ENCODE results near the gene LAYN. TPM values are rescaled to one million over a fixed set of nuclear protein-coding genes. Genes with fewer than 3 reads are reported as not detected.

LAYN gene
- total RNA-seq, 2 donors from 2014 or later = 10.6 to 12.8 TPM

DNA sequence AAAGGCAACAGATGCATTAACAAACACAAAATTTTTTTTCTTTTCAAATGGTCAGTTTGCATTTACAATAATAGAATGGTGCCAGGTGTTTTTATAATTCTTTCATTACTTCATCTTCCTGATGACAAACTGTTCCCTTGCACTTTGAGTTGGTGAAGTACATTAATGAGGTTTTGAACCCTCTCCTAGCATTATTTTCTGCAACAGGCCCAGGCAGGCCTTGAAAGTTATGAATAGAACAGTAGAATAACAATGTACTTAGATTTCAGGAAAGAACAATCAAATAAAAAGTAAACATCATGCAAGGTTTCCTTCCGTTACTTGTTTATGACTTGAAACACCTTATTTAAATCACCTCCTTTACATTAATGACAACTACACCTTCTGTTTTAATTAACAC is 37.9 kb upstream of the LAYN start:
- no peaks in the 10 kb centered on the region for H3K27me3 ChIP-seq (replicated peaks; ENCODE audit: insufficient read depth)
- H3K27ac ChIP-seq = no peak overlapping the region
- TF ChIP-seq, protein P1, sequence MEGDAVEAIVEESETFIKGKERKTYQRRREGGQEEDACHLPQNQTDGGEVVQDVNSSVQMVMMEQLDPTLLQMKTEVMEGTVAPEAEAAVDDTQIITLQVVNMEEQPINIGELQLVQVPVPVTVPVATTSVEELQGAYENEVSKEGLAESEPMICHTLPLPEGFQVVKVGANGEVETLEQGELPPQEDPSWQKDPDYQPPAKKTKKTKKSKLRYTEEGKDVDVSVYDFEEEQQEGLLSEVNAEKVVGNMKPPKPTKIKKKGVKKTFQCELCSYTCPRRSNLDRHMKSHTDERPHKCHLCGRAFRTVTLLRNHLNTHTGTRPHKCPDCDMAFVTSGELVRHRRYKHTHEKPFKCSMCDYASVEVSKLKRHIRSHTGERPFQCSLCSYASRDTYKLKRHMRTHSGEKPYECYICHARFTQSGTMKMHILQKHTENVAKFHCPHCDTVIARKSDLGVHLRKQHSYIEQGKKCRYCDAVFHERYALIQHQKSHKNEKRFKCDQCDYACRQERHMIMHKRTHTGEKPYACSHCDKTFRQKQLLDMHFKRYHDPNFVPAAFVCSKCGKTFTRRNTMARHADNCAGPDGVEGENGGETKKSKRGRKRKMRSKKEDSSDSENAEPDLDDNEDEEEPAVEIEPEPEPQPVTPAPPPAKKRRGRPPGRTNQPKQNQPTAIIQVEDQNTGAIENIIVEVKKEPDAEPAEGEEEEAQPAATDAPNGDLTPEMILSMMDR (IDR thresholded peaks at IDR 0.05) = no peak
- TF ChIP-seq POLR2AphosphoS5 (IDR thresholded peaks at IDR 0.05) (no peak), POLR2A (IDR thresholded peaks at IDR 0.05) (no peak)
- intact Hi-C loops (cut with DNase I) = no loop called here
- H3K9me3 ChIP-seq = no peaks in the 10 kb centered on the region
- no peak overlapping the region for H3K4me3 ChIP-seq
- H3K36me3 ChIP-seq = no peaks in the 10 kb centered on the region
- no peak for DNase-seq (ENCODE audit: low spot score)
- WGBS = 41% methylated on average over 1 of the region's 1 CpG
- no peaks in the 10 kb centered on the region for H3K4me1 ChIP-seq (replicated peaks)

DNA sequence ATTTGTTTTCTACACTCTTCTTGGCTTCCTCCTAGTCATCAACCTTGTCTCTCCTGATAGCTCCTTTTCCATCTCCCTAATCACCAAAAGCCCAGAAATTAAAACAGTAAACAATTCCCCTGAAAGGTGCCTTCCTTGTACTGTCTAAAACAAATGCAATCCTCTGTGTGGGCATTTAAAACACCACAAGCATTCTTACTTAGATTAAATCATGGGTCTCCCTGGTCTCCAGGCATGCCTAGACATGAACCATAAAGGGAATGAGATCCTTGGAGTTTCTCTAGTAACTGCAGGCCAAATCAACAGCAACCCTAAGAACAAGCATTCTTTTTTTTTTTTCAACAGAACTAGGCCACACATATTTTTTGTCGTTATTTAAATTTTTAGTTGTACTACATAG is 30.2 kb upstream of the LAYN start:
- 51% methylated on average over 1 of the region's 1 CpG for WGBS
- peak; percentile 56 for DNase-seq (ENCODE audit: low spot score)
- peak; percentile 61 for TF ChIP-seq POLR2AphosphoS5 (IDR thresholded peaks at IDR 0.05)
- TF ChIP-seq, protein P1 (IDR thresholded peaks at IDR 0.05) = no peak
- TF ChIP-seq POLR2A (IDR thresholded peaks at IDR 0.05) = no peak
- Histone ChIP-seq H3K4me1 (replicated peaks) (no peaks in the 10 kb centered on the region), H3K27me3 (replicated peaks; ENCODE audit: insufficient read depth) (peaks cover 8% of the 10 kb centered on the region), H3K9me3 (no peaks in the 10 kb centered on the region), H3K27ac (no peak overlapping the region), H3K4me3 (no peak overlapping the region), H3K36me3 (no peaks in the 10 kb centered on the region)
- intact Hi-C loops (cut with DNase I) = no loop called here

DNA sequence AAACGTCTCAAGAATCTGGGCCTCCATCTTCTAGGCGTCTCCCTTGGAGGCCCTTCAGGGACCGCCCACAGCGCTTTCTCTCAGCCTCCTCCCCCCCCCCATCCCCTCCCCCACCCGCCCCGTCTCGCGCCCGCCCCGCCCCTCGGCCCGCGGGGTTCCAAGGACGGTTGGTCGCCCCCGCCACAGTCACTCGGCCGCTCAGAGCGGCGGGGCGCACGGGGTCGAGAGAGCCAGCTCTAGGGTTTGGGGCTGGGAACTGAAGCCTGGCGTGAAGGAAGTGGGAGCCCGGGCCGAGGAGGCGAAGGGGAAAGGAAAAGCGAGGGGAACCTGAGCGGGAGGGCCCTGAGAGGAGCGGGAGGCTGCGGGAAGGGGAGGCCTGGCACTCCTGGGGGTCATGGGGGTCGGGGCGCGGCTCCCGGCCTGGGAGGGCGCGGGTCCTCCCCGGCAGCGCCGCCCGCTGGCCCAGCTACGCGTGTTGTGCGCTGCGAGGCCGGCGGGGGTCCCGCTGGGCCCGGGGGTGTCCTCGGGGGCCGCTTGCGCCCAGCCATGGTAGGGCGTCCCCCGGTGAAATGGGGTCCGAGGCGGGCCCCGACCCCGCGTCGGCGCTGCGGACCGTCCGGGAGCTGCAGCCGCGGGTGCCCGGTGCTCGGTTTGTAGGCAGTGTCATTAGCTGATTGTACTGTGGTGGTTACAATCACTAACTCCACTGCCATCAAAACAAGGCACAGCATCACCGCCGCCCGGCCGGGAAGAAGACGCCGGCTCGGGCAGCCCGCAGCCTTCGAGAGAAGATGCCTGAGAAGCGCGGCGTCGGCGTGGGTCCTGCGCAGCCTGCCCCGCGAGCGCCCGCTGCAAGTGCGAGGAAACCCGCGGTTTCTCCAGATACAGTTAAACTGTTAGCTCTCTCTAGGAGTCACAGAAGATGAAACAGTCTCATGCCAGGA is 28.0 kb upstream of the LAYN start, which contains the start of gene BTG4:
Gene BTG4 (minus strand): TSS at position 91 of the 944 bp plus-strand sequence. CDS start 13,610 bp downstream, outside the sequence.
- Histone ChIP-seq H3K4me1 (replicated peaks) (no peaks in the 10 kb centered on the region), H3K27ac (no peak within 1 kb of the TSS), H3K27me3 (replicated peaks; ENCODE audit: insufficient read depth) (peaks cover 8% of the 10 kb centered on the region), H3K4me3 (peak within 1 kb of the TSS in 1 of 2 donors; percentile 19), H3K9me3 (no peaks in the 10 kb centered on the region), H3K36me3 (no peaks in the 10 kb centered on the region)
- TF ChIP-seq POLR2A (IDR thresholded peaks at IDR 0.05) (no peak), POLR2AphosphoS5 (IDR thresholded peaks at IDR 0.05) (no peak)
- TF ChIP-seq, protein P1 (IDR thresholded peaks at IDR 0.05) = no peak
- WGBS = 12% methylated on average over 78 of the region's 90 CpGs
- no peak for DNase-seq (ENCODE audit: low spot score)
- intact Hi-C loops (cut with DNase I) = no loop called here

- Histone ChIP-seq H3K27ac (no peak overlapping the region), H3K4me3 (no peak overlapping the region), H3K36me3 (no peaks in the 10 kb centered on the region), H3K27me3 (replicated peaks; ENCODE audit: insufficient read depth) (peaks cover 8% of the 10 kb centered on the region), H3K4me1 (replicated peaks) (no peaks in the 10 kb centered on the region), H3K9me3 (no peaks in the 10 kb centered on the region)
- DNase-seq (ENCODE audit: low spot score) = no peak
- WGBS = 41% methylated on average over 6 of the region's 6 CpGs
- TF ChIP-seq, protein P1 (IDR thresholded peaks at IDR 0.05) = no peak
- TF ChIP-seq POLR2AphosphoS5 (IDR thresholded peaks at IDR 0.05) = no peak
- no peak for TF ChIP-seq POLR2A (IDR thresholded peaks at IDR 0.05)
- intact Hi-C loops (cut with DNase I) = no loop called here
Observed at GRCh38 chr11:111513240-111513605, 27.3 kb upstream of the LAYN start.
